GM12864 (cell line): ENCODE measurements around the gene CYP27A1.

Experiments used
- DNase-seq: peaks from one replicate; pipeline ENCODE4 v3.0.0-alpha.2; 2011; ENCODE audit warnings: low read depth
- H3K4me3 ChIP-seq: 2 replicates; pipeline ENCODE4 v1.5.1; 2011; ENCODE audit warnings: mild to moderate bottlenecking, low read depth, low read length, control low read depth
- TF ChIP-seq, protein P1 (sequence below): IDR thresholded peaks from 2 replicates; pipeline ENCODE4 v1.5.1; 2011; ENCODE audit warnings: low read depth, mild to moderate bottlenecking, moderate library complexity, low read length, control low read depth, inconsistent platforms; ENCODE audit errors: missing control alignments

CYP27A1 gene

DNA sequence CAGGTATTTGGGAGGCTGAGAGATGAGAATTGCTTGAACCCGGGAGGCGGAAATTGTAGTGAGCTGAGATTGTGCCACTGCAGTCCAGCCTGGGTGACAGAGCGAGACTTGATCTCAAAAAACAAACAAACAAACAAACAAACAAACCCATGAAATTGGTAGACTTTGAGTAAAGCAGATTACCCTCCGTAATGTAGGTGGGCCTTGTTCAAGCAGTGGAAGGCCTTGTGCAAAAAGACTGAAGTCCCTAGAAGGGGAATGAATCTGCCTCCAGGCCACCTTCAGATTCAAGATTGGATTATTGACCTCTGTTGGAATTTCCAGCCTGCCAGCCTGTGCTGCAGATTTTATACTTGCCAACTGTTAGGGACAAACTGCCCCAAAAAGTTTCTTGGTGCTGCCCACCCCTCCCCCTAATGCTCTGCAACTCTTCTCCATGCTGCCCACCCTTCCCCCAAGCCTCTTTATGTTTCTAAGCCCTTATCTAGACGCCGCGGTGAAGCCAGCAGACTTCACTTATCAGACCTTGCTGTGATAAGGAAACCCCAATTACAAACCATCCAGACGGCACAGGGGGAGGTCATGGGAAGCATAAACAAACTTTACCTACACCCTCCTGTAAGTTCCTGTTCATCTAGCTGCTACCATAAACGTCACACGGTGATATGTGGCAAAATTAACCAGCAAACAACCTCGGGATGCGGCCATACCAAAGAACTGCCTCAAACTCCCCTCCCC is 17.0 kb downstream of the CYP27A1 start:
- H3K4me3 ChIP-seq: no peak overlapping the region
- DNase-seq: no peak
- TF ChIP-seq, protein P1, sequence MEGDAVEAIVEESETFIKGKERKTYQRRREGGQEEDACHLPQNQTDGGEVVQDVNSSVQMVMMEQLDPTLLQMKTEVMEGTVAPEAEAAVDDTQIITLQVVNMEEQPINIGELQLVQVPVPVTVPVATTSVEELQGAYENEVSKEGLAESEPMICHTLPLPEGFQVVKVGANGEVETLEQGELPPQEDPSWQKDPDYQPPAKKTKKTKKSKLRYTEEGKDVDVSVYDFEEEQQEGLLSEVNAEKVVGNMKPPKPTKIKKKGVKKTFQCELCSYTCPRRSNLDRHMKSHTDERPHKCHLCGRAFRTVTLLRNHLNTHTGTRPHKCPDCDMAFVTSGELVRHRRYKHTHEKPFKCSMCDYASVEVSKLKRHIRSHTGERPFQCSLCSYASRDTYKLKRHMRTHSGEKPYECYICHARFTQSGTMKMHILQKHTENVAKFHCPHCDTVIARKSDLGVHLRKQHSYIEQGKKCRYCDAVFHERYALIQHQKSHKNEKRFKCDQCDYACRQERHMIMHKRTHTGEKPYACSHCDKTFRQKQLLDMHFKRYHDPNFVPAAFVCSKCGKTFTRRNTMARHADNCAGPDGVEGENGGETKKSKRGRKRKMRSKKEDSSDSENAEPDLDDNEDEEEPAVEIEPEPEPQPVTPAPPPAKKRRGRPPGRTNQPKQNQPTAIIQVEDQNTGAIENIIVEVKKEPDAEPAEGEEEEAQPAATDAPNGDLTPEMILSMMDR: no peak

DNA sequence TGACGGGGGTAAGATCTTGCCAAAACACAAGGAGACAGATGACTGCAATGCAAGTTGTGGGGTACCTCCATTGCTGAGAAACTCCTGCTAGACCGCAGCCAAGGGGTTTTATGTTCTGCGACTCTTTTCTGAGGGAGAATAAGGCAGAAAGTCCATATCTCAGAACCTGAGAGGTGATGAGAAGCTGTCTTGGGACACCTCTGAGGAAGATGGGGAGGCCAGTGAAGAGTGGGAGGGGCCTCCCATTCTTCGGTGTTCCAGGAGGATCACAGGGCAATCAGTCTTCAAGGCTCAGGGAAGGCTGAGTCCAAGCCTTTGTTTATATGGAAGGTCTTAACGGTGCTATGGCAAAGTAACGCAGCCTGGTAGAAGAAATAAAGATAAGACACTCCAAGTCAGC is 18.0 kb downstream of the CYP27A1 start:
- TF ChIP-seq, protein P1: no peak
- no peak for DNase-seq

DNA sequence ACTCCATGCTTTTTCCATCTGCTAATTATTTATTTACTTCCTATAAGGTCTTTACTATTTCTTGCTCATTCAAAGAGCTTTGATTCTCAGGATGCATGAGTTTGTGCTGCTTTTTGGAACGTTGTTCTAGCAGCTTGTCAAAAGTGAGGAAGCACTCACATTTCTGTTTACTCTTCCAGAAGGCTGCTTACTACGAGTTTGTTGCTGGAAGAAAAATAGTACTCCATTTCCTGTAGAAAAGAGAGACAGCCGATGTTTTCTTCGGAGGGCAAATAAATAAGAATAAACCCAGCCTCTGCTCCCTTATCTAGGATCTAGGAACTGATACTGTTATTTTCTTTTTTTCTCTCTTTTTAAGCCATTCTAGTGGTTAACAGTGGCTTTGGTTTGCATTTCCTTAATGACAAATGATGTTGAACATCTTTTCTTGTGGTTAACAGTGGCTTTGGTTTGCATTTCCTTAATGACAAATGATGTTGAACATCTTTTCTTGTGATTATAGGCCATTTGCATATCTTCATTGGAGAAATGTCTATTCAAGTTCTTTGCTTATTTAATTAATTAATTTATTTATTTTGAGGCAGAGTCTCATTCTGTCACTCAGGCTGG is 20.5 kb downstream of the CYP27A1 start:
- no peak for DNase-seq
- no peak overlapping the region for H3K4me3 ChIP-seq
- TF ChIP-seq, protein P1: no peak

More for the DNA sequence above, 18.0 kb downstream of the CYP27A1 start:
- no peak overlapping the region for H3K4me3 ChIP-seq

DNA sequence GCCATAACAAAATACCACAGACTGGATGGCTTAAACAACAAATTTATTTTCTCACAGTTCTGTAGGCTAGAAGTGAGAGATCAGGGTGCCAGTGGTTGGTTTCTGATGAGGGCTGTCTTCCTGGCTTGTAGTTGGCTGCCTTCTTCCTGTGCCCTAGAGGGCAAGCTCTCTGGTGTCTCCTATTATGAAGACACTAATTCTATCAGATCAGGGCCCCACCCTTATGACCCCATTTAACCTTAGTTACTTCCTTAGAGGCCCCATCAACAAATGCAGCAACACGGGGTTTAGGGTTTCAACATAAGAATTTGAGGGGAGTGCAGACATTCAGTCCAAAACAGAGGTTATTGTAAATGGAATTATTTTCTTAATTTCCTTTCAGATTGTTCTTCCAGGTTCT is 22.9 kb downstream of the CYP27A1 start:
- no peak overlapping the region for H3K4me3 ChIP-seq
- TF ChIP-seq, protein P1: no peak
- DNase-seq: no peak

DNA sequence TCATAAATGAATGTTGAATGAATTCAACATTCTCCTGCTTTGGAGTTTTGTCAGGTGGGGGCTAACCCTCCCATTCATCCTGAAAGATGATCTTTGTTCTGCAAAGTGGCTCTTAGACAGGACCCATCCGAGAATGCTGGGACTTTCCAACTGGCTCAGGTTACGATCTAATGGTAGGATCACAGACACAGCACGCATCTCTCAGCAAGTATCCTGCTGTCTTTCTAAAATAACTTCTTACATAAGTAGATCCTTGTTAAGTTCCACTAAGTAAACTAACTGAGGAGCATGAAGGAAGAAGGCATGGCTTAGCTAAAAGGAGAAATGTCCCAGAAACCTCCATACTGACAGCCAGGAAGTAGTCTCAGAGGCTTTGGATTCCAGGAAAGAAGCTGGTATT is 23.7 kb downstream of the CYP27A1 start:
- TF ChIP-seq, protein P1: no peak
- H3K4me3 ChIP-seq: no peak overlapping the region; the same call in 1 of the 2 replicates
- peak; percentile 8 for DNase-seq

DNA sequence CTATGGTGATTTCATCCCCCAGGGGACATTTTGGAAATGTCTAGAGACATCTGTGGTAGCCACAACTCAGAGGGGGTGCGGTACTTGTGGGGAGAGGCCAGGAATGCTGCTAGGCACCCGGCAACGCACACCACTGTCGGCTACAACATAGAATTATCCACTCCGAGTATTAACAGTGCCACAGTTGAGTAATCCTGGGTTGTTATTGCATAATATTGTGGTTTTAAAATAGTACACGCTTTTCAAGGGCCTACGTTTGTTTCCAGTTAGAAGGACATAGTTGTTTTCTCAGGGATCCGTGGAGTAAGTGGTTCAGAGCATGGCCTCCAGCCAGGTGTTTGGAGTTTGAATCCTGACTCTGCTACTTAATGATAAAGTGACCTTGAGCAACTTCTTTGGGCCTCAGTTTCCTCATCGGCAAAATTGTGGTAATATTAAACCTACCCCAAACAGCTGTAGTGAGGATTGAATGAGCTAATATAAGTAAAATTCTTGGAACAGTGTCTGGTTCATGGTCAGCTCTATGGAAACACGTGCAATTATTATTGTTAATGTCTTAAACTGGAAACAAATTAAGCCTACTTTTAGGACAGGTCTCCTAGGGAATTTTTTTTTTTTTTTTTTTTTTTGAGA is 24.5 kb downstream of the CYP27A1 start:
- peak; percentile 10 for DNase-seq
- TF ChIP-seq, protein P1: no peak
- H3K4me3 ChIP-seq: no peak overlapping the region
